GM19324 (cell line): ENCODE results near the gene CATSPERZ.

Source experiments
- ATAC-seq: cut with Tn5 transposase; IDR thresholded peaks from one replicate; pipeline ENCODE4 v1.9.1; 2021; ENCODE audit warnings: mild to moderate bottlenecking, moderate library complexity; ENCODE audit not compliant: unreplicated experiment, low FRiP score

CATSPERZ gene

GRCh38 chr11:64352995-64353714 lies 53.0 kb downstream of the CATSPERZ start:
- no peak for ATAC-seq

GRCh38 chr11:64353715-64354506 lies 53.8 kb downstream of the CATSPERZ start:
- ATAC-seq = no peak
